ENCODE measurements around the gene ITCH.
"Not testable (repeated sequence)": the region's sequence is repeated elsewhere in the genome, so short reads cannot be mapped to it uniquely, and the experiment has no call there.

ITCH gene

DNA sequence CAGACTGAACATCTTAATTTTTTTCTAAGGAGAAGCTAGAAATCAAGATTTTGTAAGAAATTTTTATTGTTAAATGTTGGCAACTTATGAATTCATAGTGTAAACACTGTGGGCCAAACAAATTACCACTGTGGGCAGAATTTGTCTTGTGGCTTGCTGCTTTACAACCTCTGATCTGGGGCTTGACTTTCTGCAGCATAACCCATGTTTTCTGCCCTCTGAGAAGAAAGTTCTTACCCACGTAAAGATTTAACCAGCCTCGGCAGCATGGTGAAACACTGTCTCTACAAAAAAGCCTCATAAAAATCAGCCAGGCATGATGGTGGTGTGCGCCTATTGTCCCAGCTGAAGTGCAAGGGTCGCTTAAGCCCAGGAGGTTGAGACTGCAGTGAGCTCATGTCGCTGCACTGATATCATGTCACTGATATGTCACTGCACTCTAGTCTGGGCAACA is 12.9 kb downstream of the ITCH start:
- TF ChIP-seq, protein P1, sequence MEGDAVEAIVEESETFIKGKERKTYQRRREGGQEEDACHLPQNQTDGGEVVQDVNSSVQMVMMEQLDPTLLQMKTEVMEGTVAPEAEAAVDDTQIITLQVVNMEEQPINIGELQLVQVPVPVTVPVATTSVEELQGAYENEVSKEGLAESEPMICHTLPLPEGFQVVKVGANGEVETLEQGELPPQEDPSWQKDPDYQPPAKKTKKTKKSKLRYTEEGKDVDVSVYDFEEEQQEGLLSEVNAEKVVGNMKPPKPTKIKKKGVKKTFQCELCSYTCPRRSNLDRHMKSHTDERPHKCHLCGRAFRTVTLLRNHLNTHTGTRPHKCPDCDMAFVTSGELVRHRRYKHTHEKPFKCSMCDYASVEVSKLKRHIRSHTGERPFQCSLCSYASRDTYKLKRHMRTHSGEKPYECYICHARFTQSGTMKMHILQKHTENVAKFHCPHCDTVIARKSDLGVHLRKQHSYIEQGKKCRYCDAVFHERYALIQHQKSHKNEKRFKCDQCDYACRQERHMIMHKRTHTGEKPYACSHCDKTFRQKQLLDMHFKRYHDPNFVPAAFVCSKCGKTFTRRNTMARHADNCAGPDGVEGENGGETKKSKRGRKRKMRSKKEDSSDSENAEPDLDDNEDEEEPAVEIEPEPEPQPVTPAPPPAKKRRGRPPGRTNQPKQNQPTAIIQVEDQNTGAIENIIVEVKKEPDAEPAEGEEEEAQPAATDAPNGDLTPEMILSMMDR (IDR thresholded peaks at IDR 0.05; ENCODE audit: insufficient read depth, low read length, missing control alignments): no peak
- CTCF ChIA-PET: interaction anchor here (1.2 kb wide), 1 partner anchor 63 kb away, joined by 5 read pairs; no protein-coding TSS in a partner anchor
- no peak overlapping the region for H3K4me3 ChIP-seq (ENCODE audit: low read depth, low read length)
- DNase-seq (ENCODE audit: low read depth, low spot score): no peak
- POLR2A ChIA-PET: no interaction called here

DNA sequence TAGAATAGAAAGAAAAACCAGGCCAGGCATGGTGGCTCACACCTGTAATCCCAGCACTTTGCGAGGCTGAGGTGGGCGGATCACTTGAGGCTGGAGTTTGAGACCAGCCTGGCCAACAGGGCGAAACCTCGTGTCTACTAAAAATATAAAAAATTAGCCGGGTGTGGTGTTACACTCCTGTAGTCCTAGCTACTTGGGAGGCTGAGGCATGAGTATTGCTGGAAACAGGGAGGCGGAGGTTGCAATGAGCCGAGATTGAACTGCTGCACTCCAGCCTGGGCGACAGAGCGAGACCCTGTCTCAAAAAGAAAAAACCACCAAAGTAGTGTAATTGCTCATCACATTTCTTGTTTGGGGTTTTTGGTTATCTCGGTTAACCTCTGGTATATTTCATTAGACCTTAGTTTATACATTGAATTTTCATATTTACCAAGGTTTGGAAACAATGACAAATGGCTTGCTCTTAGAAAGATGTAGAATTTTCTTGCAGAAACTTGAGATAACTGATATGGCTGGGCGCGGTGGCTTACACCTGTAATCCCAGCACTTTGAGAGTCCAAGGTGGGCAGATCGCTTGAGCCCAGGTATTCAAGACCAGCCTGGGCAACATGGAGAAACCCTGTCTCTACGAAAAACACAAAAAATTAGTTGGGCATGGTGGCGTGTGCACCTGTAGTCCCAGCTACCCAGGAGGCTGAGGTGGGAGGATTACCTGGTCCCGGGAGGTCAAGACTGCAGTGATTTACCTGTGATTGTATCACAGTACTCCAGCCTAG is 14.2 kb downstream of the ITCH start:
- POLR2A ChIA-PET: no interaction called here

DNA sequence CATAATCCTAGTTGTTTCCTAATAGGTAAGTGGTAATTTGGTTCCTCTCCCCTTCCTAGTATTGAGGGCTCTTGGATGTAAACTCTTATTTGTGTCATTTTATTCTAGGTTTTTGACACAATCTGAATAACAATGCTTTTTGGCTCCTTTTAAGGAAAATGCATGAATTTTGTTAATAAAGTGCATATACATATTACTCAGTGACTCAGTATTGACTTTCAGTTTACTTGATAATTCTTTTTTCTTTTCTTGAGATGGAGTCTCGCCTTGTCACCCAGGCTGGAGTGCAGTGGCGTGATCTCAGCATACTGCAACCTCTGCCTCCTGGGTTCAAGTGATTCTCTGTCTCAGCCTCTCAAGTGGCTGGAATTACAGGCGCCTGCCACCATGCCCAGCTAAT is 19.1 kb downstream of the ITCH start:
- no peak for DNase-seq (ENCODE audit: low read depth, low spot score)
- ChIA-PET CTCF (no interaction called here), POLR2A (no interaction called here)
- H3K4me3 ChIP-seq (ENCODE audit: low read depth, low read length): no peak overlapping the region
- TF ChIP-seq, protein P1 (IDR thresholded peaks at IDR 0.05; ENCODE audit: insufficient read depth, low read length, missing control alignments): no peak

More for the DNA sequence above, 14.2 kb downstream of the ITCH start:
- CTCF ChIA-PET: interaction anchor here (0.8 to 1.1 kb wide), 2 partner anchors 26 to 32 kb away, joined by 3 read pairs; no protein-coding TSS in a partner anchor
- H3K4me3 ChIP-seq (ENCODE audit: low read depth, low read length): no peak overlapping the region
- TF ChIP-seq, protein P1 (IDR thresholded peaks at IDR 0.05; ENCODE audit: insufficient read depth, low read length, missing control alignments): no peak
- DNase-seq (ENCODE audit: low read depth, low spot score): no peak

DNA sequence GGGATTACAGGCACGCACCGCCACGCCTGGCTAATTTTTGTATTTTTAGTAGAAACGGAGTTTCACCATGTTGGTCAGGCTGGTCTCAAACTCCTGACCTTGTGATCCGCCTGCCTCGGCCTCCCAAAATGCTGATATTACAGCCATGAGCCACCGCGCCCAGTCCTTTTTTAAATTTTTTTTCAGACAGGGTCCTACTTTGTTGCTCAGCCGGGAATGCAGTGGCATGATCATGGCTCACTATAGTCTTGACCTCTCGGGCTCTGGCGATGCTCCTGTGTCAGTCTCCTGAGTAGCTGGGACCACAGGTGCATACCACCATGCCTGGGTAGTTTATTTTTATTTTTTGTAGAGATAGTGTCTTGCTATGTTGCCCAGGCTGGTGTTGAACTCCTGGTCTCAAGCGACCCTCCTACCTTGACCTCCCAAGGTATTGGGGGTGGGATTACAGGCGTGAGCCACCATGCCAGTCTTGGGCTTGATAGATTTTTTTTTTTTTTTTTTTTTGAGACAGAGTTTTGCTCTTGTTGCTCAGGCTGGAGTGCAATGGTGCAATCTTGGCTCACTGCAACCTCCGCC is 19.9 kb downstream of the ITCH start:
- POLR2A ChIA-PET; DNase-seq (ENCODE audit: low read depth, low spot score); H3K4me3 ChIP-seq (ENCODE audit: low read depth, low read length); CTCF ChIA-PET: not testable (repeated sequence)

DNA sequence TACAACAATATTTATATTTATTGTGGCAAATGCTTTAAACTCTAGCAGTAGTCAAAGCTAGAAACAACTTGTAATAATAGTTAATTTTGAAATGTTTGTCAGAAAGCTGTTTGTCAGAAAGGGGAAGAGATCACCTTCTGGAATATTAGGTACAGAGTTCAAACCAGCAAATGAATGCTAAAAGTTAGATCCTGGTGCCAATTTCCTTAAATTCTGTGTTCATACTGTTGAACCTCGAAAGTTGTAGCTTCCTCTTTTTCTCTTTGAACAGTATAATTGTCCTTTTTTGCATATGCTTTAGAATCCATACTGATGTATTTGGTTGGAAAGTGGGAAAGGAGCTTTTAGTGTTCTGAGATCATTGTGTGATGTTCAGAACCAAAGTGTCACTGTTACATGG is 22.4 kb downstream of the ITCH start:
- TF ChIP-seq, protein P1 (IDR thresholded peaks at IDR 0.05; ENCODE audit: insufficient read depth, low read length, missing control alignments): no peak
- ChIA-PET POLR2A (no interaction called here), CTCF (interaction anchor here (0.6 to 1.1 kb wide), 2 partner anchors 13 to 31 kb away, joined by 3 read pairs; no protein-coding TSS in a partner anchor)
- no peak overlapping the region for H3K4me3 ChIP-seq (ENCODE audit: low read depth, low read length)
- no peak for DNase-seq (ENCODE audit: low read depth, low spot score)

DNA sequence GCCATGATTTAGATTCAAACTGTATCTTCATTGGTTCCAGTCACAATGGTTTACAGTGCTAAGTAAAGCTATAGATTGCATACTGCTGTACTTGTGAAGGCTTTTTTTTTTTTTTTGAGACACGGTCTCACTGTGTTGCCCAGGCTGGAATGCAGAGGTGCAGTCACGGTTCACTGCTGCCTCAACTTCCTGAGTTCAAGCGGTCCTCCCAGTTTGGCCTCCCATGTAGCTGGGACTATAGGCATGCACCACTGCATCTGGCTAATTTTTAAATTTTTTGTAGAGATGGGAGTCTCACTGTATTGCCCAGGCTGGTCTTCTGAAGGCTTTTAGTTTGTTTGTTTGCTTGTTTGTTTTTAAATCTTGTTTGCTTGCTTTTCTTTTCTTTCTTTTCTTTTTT is 24.9 kb downstream of the ITCH start:
- H3K4me3 ChIP-seq (ENCODE audit: low read depth, low read length): no peak overlapping the region
- DNase-seq (ENCODE audit: low read depth, low spot score): no peak
- TF ChIP-seq, protein P1 (IDR thresholded peaks at IDR 0.05; ENCODE audit: insufficient read depth, low read length, missing control alignments): no peak
- ChIA-PET CTCF (interaction anchor here (1.1 kb wide), 1 partner anchor 9 kb away, joined by 4 read pairs; no protein-coding TSS in a partner anchor), POLR2A (interaction anchor here (1.7 kb wide), 1 partner anchor 25 kb away, joined by 4 read pairs; the partner anchor contains the start of gene ITCH)
